Measurements from ENCODE around the gene INSYN2B. TPM values are rescaled to one million over a fixed set of nuclear protein-coding genes. Genes with fewer than 3 reads are reported as not detected.

INSYN2B gene
- not detected for total RNA-seq

- H3K4me1 Mint-ChIP-seq (ENCODE audit: low read depth): no peaks in the 10 kb centered on the region
- ATAC-seq: no peak
- DNase-seq: no peak
- H3K27me3 Mint-ChIP-seq (ENCODE audit: low read depth): no peaks in the 10 kb centered on the region
- no peaks in the 10 kb centered on the region for H3K9me3 Mint-ChIP-seq
- H3K4me3 Mint-ChIP-seq: no peak within 1 kb of the TSS
- peaks cover 27% of the 10 kb centered on the region for H3K36me3 Mint-ChIP-seq (ENCODE audit: insufficient read depth)
Measured at GRCh38 chr5:169980418-169981053, at the start of gene INSYN2B. Gene INSYN2B, minus strand, starts transcription at chr5:169980495. Its CDS starts 96,597 bp downstream, at chr5:169883898.

GRCh38 chr5:170028124-170028523 is 47.8 kb upstream of the INSYN2B start:
- ATAC-seq (no peak), DNase-seq (no peak)
- Mint-ChIP-seq H3K4me3 (no peak overlapping the region), H3K27me3 (ENCODE audit: low read depth) (no peaks in the 10 kb centered on the region), H3K9me3 (no peaks in the 10 kb centered on the region), H3K4me1 (ENCODE audit: low read depth) (no peaks in the 10 kb centered on the region), H3K36me3 (ENCODE audit: insufficient read depth) (peaks cover 41% of the 10 kb centered on the region)

DNA sequence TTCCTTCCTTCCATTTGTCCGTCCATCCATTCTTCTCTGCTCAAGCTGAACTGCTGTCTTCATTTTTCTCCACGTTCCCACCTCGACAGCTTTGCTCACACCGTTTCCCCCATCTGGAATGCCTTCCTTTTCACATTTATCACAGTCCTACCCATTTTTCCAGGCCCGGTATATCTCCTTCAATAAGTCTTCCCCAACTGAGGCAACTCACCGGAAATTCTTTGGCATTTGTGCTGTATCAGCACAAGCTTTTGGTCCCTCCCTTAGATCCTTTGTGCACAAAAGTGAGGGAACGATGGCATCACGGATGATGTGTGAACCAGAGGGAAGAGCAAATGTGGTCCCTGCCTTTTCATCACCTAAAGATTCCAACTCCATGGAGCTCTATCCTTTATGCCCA is 45.6 kb upstream of the INSYN2B start:
- Mint-ChIP-seq H3K4me1 (ENCODE audit: low read depth) (no peaks in the 10 kb centered on the region), H3K4me3 (no peak overlapping the region), H3K9me3 (no peaks in the 10 kb centered on the region), H3K27me3 (ENCODE audit: low read depth) (no peaks in the 10 kb centered on the region), H3K36me3 (ENCODE audit: insufficient read depth) (peaks cover 55% of the 10 kb centered on the region)
- ATAC-seq: no peak
- DNase-seq: no peak

GRCh38 chr5:170021506-170021905 is 41.2 kb upstream of the INSYN2B start:
- Mint-ChIP-seq H3K4me3 (no peak overlapping the region), H3K4me1 (ENCODE audit: low read depth) (no peaks in the 10 kb centered on the region), H3K27me3 (ENCODE audit: low read depth) (no peaks in the 10 kb centered on the region), H3K9me3 (no peaks in the 10 kb centered on the region), H3K36me3 (ENCODE audit: insufficient read depth) (peaks cover 55% of the 10 kb centered on the region)
- ATAC-seq (no peak), DNase-seq (no peak)

GRCh38 chr5:170020423-170020822 is 40.1 kb upstream of the INSYN2B start:
- H3K36me3 Mint-ChIP-seq (ENCODE audit: insufficient read depth): peaks cover 51% of the 10 kb centered on the region
- no peaks in the 10 kb centered on the region for H3K9me3 Mint-ChIP-seq
- ATAC-seq: no peak

GRCh38 chr5:170012622-170013021 is 32.3 kb upstream of the INSYN2B start:
- Mint-ChIP-seq H3K27me3 (ENCODE audit: low read depth) (no peaks in the 10 kb centered on the region), H3K36me3 (ENCODE audit: insufficient read depth) (peaks cover 49% of the 10 kb centered on the region), H3K9me3 (no peaks in the 10 kb centered on the region), H3K4me3 (no peak overlapping the region), H3K4me1 (ENCODE audit: low read depth) (no peaks in the 10 kb centered on the region)
- DNase-seq (no peak), ATAC-seq (no peak)

More at GRCh38 chr5:170020423-170020822, 40.1 kb upstream of the INSYN2B start:
- no peak overlapping the region for H3K4me3 Mint-ChIP-seq
- DNase-seq: no peak
- no peaks in the 10 kb centered on the region for H3K4me1 Mint-ChIP-seq (ENCODE audit: low read depth)
- H3K27me3 Mint-ChIP-seq (ENCODE audit: low read depth): no peaks in the 10 kb centered on the region

- no peaks in the 10 kb centered on the region for H3K4me1 Mint-ChIP-seq (ENCODE audit: low read depth)
- DNase-seq (no peak), ATAC-seq (no peak)
- H3K9me3 Mint-ChIP-seq: no peaks in the 10 kb centered on the region
- no peaks in the 10 kb centered on the region for H3K27me3 Mint-ChIP-seq (ENCODE audit: low read depth)
- H3K4me3 Mint-ChIP-seq: no peak overlapping the region
- peaks cover 50% of the 10 kb centered on the region for H3K36me3 Mint-ChIP-seq (ENCODE audit: insufficient read depth)
Measured at GRCh38 chr5:170011751-170012150, 31.5 kb upstream of the INSYN2B start.

GRCh38 chr5:170010595-170010994 is 30.3 kb upstream of the INSYN2B start:
- H3K36me3 Mint-ChIP-seq (ENCODE audit: insufficient read depth): peaks cover 50% of the 10 kb centered on the region
- DNase-seq (no peak), ATAC-seq (no peak)
- no peaks in the 10 kb centered on the region for H3K27me3 Mint-ChIP-seq (ENCODE audit: low read depth)
- no peaks in the 10 kb centered on the region for H3K4me1 Mint-ChIP-seq (ENCODE audit: low read depth)
- H3K9me3 Mint-ChIP-seq: no peaks in the 10 kb centered on the region
- H3K4me3 Mint-ChIP-seq: no peak overlapping the region

GRCh38 chr5:170008376-170008775 is 28.1 kb upstream of the INSYN2B start:
- peaks cover 3% of the 10 kb centered on the region for H3K9me3 Mint-ChIP-seq
- peaks cover 55% of the 10 kb centered on the region for H3K36me3 Mint-ChIP-seq (ENCODE audit: insufficient read depth)
- DNase-seq (no peak), ATAC-seq (no peak)
- H3K27me3 Mint-ChIP-seq (ENCODE audit: low read depth): no peaks in the 10 kb centered on the region
- H3K4me3 Mint-ChIP-seq: no peak overlapping the region
- H3K4me1 Mint-ChIP-seq (ENCODE audit: low read depth): no peaks in the 10 kb centered on the region

- H3K4me3 Mint-ChIP-seq: no peak overlapping the region
- H3K9me3 Mint-ChIP-seq: peaks cover 7% of the 10 kb centered on the region
- H3K27me3 Mint-ChIP-seq (ENCODE audit: low read depth): no peaks in the 10 kb centered on the region
- DNase-seq (no peak), ATAC-seq (no peak)
- H3K36me3 Mint-ChIP-seq (ENCODE audit: insufficient read depth): peaks cover 56% of the 10 kb centered on the region
- H3K4me1 Mint-ChIP-seq (ENCODE audit: low read depth): no peaks in the 10 kb centered on the region
Measured at GRCh38 chr5:170006021-170006420, 25.7 kb upstream of the INSYN2B start.

- Mint-ChIP-seq H3K36me3 (ENCODE audit: insufficient read depth) (peaks cover 65% of the 10 kb centered on the region), H3K9me3 (peaks cover 7% of the 10 kb centered on the region)
- ATAC-seq: no peak
Measured at GRCh38 chr5:170000155-170000554, 19.9 kb upstream of the INSYN2B start.

DNA sequence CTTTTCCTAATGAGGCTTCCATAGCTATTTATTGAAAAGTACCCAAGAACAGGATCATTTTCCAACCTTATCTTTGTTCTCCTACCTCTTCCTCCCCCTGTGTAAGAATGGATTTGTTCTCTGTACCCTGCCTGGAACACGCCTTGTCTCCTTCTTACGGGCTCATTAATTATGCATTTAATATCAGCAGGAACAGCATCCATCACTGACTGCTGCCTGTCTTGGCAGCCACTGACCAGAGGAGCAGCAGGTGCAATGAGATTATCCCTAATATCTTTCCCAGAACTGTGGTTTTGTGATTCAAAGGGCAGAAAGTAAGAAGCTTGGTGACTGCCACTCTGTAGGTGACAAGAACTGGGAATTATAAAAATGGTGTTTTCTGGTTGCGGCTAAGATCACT is 19.3 kb upstream of the INSYN2B start:
- Mint-ChIP-seq H3K36me3 (ENCODE audit: insufficient read depth) (peaks cover 66% of the 10 kb centered on the region), H3K27me3 (ENCODE audit: low read depth) (no peaks in the 10 kb centered on the region), H3K4me3 (no peak overlapping the region), H3K9me3 (peaks cover 7% of the 10 kb centered on the region), H3K4me1 (ENCODE audit: low read depth) (no peaks in the 10 kb centered on the region)
- no peak for ATAC-seq
- DNase-seq: no peak

More at GRCh38 chr5:170000155-170000554, 19.9 kb upstream of the INSYN2B start:
- H3K4me1 Mint-ChIP-seq (ENCODE audit: low read depth): no peaks in the 10 kb centered on the region
- no peaks in the 10 kb centered on the region for H3K27me3 Mint-ChIP-seq (ENCODE audit: low read depth)
- H3K4me3 Mint-ChIP-seq: no peak overlapping the region
- no peak for DNase-seq

DNA sequence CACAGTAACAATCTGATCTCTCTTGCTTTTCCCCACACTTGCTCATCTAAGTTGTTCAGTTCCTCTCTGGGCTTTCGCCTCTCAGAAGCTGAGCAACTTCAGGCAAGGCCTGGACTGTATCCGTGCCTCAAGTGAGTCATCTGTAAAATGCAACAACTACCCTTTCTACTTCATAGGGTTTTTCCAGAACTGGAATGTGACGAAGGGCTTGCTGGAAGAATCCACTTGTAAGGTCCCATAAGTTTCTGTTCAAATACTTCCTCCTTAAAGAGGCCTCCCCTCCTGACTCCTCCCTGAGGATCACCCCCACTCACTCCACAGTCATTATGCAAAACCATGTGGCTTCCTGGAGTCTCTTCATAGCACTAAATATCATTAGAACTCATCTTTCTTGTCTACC is 17.5 kb upstream of the INSYN2B start:
- Mint-ChIP-seq H3K4me3 (no peak overlapping the region), H3K36me3 (ENCODE audit: insufficient read depth) (peaks cover 64% of the 10 kb centered on the region), H3K27me3 (ENCODE audit: low read depth) (no peaks in the 10 kb centered on the region), H3K9me3 (peaks cover 2% of the 10 kb centered on the region), H3K4me1 (ENCODE audit: low read depth) (no peaks in the 10 kb centered on the region)
- DNase-seq (no peak), ATAC-seq (no peak)

DNA sequence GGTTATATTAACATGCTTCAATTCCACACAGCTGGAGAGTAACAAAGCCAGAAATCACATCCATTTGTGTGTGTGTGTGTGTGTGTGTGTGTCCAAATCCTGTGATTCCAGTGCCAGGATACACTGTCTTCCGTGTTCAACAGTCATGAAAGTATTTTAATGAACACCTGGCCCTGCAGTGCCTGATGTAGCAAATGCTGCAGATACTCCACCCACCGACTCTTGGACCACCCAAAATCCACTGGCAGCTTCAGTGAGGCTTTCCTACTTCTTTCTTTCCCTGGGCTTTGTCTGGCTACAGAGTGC is 13.1 kb upstream of the INSYN2B start:
- DNase-seq: no peak
- ATAC-seq: no peak
- H3K4me3 Mint-ChIP-seq: no peak overlapping the region
- H3K4me1 Mint-ChIP-seq (ENCODE audit: low read depth): no peaks in the 10 kb centered on the region
- no peaks in the 10 kb centered on the region for H3K27me3 Mint-ChIP-seq (ENCODE audit: low read depth)
- H3K36me3 Mint-ChIP-seq (ENCODE audit: insufficient read depth): peaks cover 44% of the 10 kb centered on the region
- no peaks in the 10 kb centered on the region for H3K9me3 Mint-ChIP-seq

DNA sequence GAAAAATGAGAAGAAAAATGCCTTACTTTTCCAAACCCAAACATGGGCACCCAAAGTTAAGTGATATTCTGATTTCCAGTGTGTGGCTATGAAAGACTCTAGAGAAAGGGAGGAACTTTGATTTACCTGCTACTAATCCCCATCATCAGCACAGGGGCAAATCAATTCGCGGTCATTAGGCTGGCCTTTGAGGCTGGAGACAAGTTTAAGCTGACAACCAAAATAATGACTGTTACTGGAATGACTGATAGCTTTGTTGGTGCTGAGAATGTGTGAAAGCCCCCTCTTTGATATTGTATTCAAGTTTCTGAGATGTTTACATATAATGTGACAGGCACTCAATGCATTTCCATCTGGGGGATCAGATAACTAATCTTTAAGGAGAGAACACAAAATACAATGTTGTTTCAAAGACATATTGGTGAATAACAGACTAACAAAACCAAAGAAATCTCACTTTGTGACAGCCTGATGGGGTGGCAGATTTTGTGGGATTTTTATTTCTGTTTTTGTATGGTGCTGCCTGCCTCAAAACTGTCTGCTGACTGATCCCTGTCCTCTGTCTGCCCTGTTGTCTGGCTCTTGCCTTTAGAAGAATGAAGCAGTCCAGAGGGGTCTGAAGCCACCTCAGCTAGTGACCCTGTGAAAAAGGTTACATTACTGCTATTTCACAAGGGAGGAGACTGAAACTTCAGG is 12.6 kb upstream of the INSYN2B start:
- Mint-ChIP-seq H3K4me1 (ENCODE audit: low read depth) (no peaks in the 10 kb centered on the region), H3K9me3 (no peaks in the 10 kb centered on the region), H3K36me3 (ENCODE audit: insufficient read depth) (peaks cover 39% of the 10 kb centered on the region), H3K27me3 (ENCODE audit: low read depth) (no peaks in the 10 kb centered on the region), H3K4me3 (no peak overlapping the region)
- DNase-seq (no peak), ATAC-seq (no peak)

Data from activated T-cell treated with anti-CD3 and anti-CD28 coated beads, Interleukin-2, amount 50 U/mL, for 4 hours (primary cell).